Immature natural killer cell (primary cell): Measurements from ENCODE around the gene BCL3. TPM values are rescaled to one million over a fixed set of nuclear protein-coding genes. Genes with fewer than 3 reads are reported as not detected.
A peak's percentile ranks its signal among the peaks of the same experiment; 100 is the strongest.

ENCODE experiments used
- DNase-seq, 3 donors: peaks; one replicate each; pipeline ENCODE4 v3.0.0; 2022; ENCODE audit warnings: mixed read lengths in 1 of 3
- H3K27ac Mint-ChIP-seq, 6 donors: one replicate each; pipeline ENCODE4 v1.8.0; 2020; ENCODE audit warnings: mixed read lengths in 6 of 6, mild to moderate bottlenecking in 5 of 6, inconsistent platforms in 4 of 6, moderate library complexity in 3 of 6
- H3K27me3 Mint-ChIP-seq, 3 donors: one replicate each; pipeline ENCODE4 v1.8.0; 2020 to 2021; ENCODE audit warnings: low read depth in 3 of 3, mild to moderate bottlenecking in 3 of 3, mixed read lengths in 3 of 3, moderate library complexity in 3 of 3, inconsistent platforms in 1 of 3
- H3K36me3 Mint-ChIP-seq, 3 donors: one replicate each; pipeline ENCODE4 v1.8.0; 2020; ENCODE audit warnings: mixed read lengths in 3 of 3, inconsistent platforms in 2 of 3, mild to moderate bottlenecking in 2 of 3
- H3K4me1 Mint-ChIP-seq, 2 donors: one replicate each; pipeline ENCODE4 v1.8.0; 2020; ENCODE audit warnings: inconsistent platforms in 2 of 2, mild to moderate bottlenecking in 2 of 2, mixed read lengths in 2 of 2, moderate library complexity in 1 of 2
- H3K4me3 Mint-ChIP-seq, 5 donors: one replicate each; pipeline ENCODE4 v1.8.0; 2020; ENCODE audit warnings: mild to moderate bottlenecking in 5 of 5, mixed read lengths in 5 of 5, inconsistent platforms in 3 of 5, moderate library complexity in 3 of 5
- H3K9me3 Mint-ChIP-seq, 6 donors: one replicate each; pipeline ENCODE4 v1.8.0; 2020; ENCODE audit warnings: mild to moderate bottlenecking in 6 of 6, mixed read lengths in 6 of 6, inconsistent platforms in 4 of 6, moderate library complexity in 3 of 6
- polyA plus RNA-seq, 3 donors: library from polyadenylated mRNA; unstranded; fragments of 300-500 nt; fragmentation: Illumina TruSeq; gene quantifications; one replicate each; pipeline ENCODE4 v1.2.3, GENCODE V29; 2021

The BCL3 gene
- polyA plus RNA-seq, 3 donors from 2014 or later: 5.6 to 10.2 (median 10.2) TPM

DNA sequence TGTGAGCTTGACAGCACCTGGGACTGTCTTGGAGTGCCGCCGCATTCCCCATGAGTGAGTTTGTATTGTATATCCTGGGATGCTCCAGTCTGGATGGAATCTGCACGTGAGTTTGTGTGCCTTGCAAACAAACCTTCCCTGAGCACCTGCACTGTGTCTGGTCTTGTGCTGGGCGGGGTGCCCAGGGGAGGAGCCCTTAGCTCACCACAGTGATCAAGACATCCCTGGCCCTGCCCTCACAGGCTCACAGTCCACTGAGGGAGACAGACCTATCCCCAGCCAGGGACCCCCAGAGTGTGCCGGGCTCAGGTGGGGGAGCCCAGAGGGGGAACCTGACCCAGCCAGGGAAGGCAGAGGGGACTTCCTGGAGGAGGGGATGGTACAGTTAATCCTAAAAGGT is 58.7 kb downstream of the BCL3 start:
- Mint-ChIP-seq H3K36me3 (no peaks in the 10 kb centered on the region), H3K4me3 (no peak overlapping the region), H3K4me1 (peaks cover 0 to 2% of the 10 kb centered on the region in 2 donors), H3K27me3 (peaks cover 2 to 8% (median 2%) of the 10 kb centered on the region in 3 donors), H3K9me3 (no peaks in the 10 kb centered on the region), H3K27ac (no peak overlapping the region)
- DNase-seq: no peak

- no peak for DNase-seq
- Mint-ChIP-seq H3K36me3 (no peaks in the 10 kb centered on the region), H3K27ac (no peak overlapping the region), H3K4me1 (peaks cover 0 to 2% of the 10 kb centered on the region in 2 donors), H3K9me3 (no peaks in the 10 kb centered on the region), H3K27me3 (peaks cover 2 to 8% (median 2%) of the 10 kb centered on the region in 3 donors), H3K4me3 (no peak overlapping the region)
Measured at GRCh38 chr19:44807652-44808462, 59.3 kb downstream of the BCL3 start.

DNA sequence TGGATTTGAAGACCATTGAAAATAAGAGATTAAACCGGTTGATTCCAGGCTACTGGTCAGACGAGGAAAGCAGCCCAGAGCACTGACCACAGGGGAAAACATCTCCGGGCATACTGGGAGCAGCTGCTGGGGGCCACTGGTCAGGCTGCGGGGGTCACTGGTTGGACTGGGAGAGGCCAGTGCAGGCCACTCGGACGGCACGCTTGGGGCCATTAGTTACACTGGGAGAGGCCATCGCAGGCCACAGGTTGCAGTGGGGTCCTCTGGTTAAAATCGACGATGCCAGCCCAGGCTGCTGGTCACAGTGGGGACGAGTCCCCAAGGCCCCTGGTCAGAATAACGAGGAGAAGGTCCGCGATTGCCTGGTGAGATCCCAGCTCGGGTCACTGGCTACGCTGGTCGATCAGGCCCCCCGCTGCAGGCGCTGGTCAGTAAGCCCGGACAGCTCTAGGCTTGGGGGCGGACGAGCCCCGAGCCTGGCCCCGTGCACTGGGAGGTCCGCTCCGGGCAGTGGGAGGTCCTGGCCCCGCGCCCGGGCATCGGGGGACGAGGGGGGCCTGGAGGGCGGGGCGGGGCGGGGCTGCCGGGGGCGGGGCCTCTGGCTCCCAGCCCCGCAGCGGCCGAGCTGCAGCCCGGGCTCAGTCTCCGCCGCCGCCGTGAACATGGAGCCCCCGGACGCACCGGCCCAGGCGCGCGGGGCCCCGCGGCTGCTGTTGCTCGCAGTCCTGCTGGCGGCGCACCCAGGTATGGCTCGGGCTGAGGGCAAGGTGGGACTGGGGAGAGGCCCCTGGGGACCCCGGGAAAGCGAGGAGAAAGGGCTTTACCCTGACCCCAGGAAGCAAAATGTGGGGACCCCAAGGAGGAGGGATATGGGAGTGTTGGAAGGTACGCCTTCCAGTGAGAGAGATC is 60.2 kb downstream of the BCL3 start, which contains the start of gene BCAM:
TSS of gene BCAM (plus strand) at position 641 of the 909 bp plus-strand sequence. CDS start at position 663, 22 bp downstream.
- peaks cover 2 to 10% (median 2%) of the 10 kb centered on the region in 3 donors for H3K27me3 Mint-ChIP-seq
- no peak within 1 kb of the TSS for H3K27ac Mint-ChIP-seq
- peaks cover 0 to 2% of the 10 kb centered on the region in 2 donors for H3K4me1 Mint-ChIP-seq
- no peak for DNase-seq
- H3K9me3 Mint-ChIP-seq: no peaks in the 10 kb centered on the region
- no peaks in the 10 kb centered on the region for H3K36me3 Mint-ChIP-seq
- peak within 1 kb of the TSS in 1 of 5 donors; percentile 38 for H3K4me3 Mint-ChIP-seq

Other genes starting within 250 kb of the BCL3 start
- gene ZNF180, start 248.2 kb upstream of the BCL3 start, polyA plus RNA-seq: 1 to 10 TPM; 2.3 to 7.9 (median 3.8) TPM
- not detected for gene CEACAM20, start 219.0 kb upstream of the BCL3 start, polyA plus RNA-seq
- not detected for gene IGSF23, start 135.1 kb upstream of the BCL3 start, polyA plus RNA-seq
- gene PVR, start 104.8 kb upstream of the BCL3 start, polyA plus RNA-seq: 1 to 10 TPM in 2 of 3 donors, under 1 TPM in 1; 0.87 to 7.3 (median 2.2) TPM
- gene CEACAM19, start 77.2 kb upstream of the BCL3 start, polyA plus RNA-seq: under 1 TPM in 1 of 3 donors, not detected in 2; 0.22 TPM
- not detected for gene CEACAM16, start 49.6 kb upstream of the BCL3 start, polyA plus RNA-seq
- not detected for gene CBLC, start 29.2 kb downstream of the BCL3 start, polyA plus RNA-seq
- not detected for gene BCAM, start 60.4 kb downstream of the BCL3 start, polyA plus RNA-seq
- gene NECTIN2, start 97.6 kb downstream of the BCL3 start, polyA plus RNA-seq: under 1 TPM in 2 of 3 donors, not detected in 1; 0.09 to 0.34 TPM
- gene TOMM40, start 142.5 kb downstream of the BCL3 start, polyA plus RNA-seq: 10 to 100 TPM; 15.5 to 39.7 (median 25.6) TPM
- not detected for gene APOE, start 157.1 kb downstream of the BCL3 start, polyA plus RNA-seq
- under 1 TPM in 1 of 3 donors, not detected in 2; 0.47 TPM for gene APOC1, start 165.9 kb downstream of the BCL3 start, polyA plus RNA-seq
- gene APOC4, start 193.5 kb downstream of the BCL3 start, polyA plus RNA-seq: not detected
- gene APOC2, start 197.3 kb downstream of the BCL3 start, polyA plus RNA-seq: 1 to 10 TPM in 1 of 3 donors, not detected in 2; 1.4 TPM
- gene CLPTM1, start 206.7 kb downstream of the BCL3 start, polyA plus RNA-seq: 10 to 100 TPM; 20.8 to 33.1 (median 21.2) TPM